Urothelium cell line (cell line): ENCODE data around the gene CNTRL.
"Not testable (repeated sequence)": the region's sequence is repeated elsewhere in the genome, so short reads cannot be mapped to it uniquely, and the experiment has no call there.

Experiments used
- DNase-seq: peaks from one replicate; pipeline ENCODE4 v3.0.0; 2011; ENCODE audit warnings: low spot score, mixed read lengths
- FAIRE-seq: peaks from 2 replicates; lab custom pipeline; 2011; peaks lifted over from hg19 to GRCh38; lab: Jason Lieb, UNC

Gene CNTRL

GRCh38 chr9:121071756-121072421, 2.9 kb upstream of the CNTRL start:
- DNase-seq: no peak

GRCh38 chr9:121073038-121073437, 1.7 kb upstream of the CNTRL start:
- DNase-seq: no peak
- no peak for FAIRE-seq

More at GRCh38 chr9:121071756-121072421, 2.9 kb upstream of the CNTRL start:
- FAIRE-seq: no peak

DNA sequence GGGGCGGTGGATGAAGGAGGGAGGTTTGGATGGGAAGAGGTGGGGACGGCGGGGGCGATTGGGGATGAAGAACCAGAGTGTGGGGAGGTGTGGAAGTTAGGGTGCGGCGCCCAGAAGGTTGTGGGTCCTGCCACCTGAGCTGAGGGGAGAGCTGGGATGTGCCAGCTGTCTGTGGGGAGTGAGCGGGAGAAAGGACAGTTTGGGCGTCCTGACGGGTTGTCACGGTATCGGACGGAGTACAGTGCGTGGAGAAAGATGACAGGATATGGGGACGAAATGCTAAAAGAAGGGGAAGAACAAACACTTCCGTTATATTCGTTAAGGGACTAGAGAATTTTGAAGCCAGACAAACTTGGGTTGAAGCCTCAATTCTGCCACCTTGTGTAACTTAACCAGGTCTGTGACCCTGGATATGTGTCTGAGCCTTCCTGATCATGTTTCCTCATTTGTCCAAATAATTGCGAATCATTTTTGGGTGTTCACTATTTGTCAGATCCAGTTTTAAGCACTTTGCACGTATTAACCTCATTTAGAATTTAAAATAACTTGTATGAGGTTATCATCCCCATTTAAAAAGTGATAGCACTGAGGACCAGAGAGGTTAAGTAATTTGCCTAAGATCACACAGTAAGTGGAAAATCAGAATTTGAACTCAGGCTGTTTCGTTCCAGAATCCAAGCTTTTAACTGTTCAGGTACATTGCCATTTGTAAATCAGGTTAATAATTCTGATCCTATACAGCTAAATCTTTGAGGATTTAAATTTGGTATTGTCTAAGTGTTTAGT, 689 bp downstream of the CNTRL start:
- no peak for FAIRE-seq
- no peak for DNase-seq

DNA sequence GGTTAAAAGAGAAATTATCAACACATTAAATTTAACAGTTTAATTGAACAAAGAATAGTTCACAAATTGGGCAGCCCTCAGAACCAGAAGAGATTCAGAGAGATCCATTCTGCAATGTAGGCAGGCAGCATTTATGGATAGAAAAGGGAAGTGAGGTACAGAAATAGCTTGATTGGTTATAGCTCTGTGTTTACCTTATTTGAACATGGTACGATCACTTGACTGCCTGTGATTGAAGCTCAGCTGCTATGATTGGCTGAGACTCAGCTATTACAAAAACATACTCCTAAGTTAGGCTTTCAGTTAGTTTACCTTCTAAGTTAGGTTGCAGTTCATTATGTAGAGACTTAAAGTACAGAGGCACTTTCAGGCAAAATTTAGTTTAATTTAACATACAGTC, 7.3 kb downstream of the CNTRL start:
- no peak for FAIRE-seq
- DNase-seq: no peak

GRCh38 chr9:121085661-121086060, 10.9 kb downstream of the CNTRL start:
- FAIRE-seq (no peak), DNase-seq (no peak)

DNA sequence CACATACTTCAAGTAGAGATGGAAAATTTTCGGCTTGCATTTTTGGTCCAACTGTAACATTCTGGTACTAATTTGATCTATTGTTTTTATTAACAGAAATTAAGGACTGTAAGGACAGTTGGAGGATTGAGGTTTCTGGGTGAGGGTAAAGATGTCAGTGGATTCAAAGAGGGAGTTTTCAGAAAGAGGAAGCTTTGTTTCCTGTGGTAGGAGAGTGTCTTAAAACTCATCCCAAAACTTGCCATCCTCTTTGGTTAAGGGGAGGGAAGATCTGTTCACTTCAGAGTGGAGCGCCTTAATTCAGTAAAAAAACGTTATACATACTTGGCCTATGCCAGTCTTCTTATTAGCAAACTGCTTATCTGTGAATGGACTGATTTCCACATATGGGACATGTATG, 13.8 kb downstream of the CNTRL start:
- DNase-seq: no peak
- FAIRE-seq: no peak

DNA sequence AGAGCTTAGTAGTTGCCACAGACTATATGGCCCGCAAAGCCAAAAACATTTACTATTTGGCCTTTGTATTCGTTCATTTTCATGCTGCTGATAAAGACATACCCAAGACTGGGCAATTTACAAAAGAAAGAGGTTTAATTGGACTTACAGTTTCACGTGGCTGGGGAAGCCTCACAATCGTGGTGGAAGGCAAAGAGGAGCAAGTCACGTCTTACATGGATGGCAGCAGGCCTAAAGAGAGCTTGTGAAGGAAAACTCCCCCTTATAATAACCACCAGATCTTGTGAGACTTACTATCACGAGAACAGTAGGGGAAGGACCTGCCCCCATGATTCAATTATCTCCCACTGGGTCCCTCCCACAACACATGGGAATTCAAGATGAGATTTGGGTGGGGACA, 16.0 kb downstream of the CNTRL start:
- not testable (repeated sequence) for DNase-seq, FAIRE-seq

- FAIRE-seq (no peak), DNase-seq (no peak)
Measured at GRCh38 chr9:121095057-121095456, 20.3 kb downstream of the CNTRL start.

DNA sequence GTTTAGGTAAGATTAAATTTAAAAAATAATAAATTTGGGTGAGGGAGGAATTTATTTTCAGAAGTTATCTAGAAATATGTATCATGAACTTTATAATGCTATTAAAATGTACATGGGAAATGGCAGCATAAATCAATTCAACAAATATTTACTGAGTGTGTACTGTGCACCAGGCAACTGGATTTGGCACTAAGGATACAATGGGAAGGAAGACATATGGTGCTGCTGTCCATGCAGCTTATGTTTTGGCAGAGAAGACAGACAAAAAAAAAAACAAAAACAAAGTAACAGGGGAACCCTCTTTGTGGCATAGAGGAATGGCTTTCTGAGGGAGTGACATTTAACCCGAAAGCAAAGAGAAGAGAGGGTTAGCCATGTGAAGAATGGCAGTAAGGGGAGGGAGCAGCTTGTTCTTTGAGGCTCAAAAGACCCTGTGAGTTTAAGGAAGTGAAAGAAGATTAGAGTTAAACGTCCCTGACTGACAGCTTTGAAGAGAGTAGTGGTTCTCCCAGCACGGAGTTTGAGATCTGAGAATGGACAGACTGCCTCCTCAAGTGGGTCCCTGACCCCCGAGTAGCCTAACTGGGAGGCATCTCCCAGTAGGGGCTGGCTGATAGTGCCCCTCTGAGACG, 23.9 kb downstream of the CNTRL start:
- FAIRE-seq (no peak), DNase-seq (no peak)

- not testable (repeated sequence) for DNase-seq, FAIRE-seq
Measured at GRCh38 chr9:121104054-121104453, 29.3 kb downstream of the CNTRL start.

DNA sequence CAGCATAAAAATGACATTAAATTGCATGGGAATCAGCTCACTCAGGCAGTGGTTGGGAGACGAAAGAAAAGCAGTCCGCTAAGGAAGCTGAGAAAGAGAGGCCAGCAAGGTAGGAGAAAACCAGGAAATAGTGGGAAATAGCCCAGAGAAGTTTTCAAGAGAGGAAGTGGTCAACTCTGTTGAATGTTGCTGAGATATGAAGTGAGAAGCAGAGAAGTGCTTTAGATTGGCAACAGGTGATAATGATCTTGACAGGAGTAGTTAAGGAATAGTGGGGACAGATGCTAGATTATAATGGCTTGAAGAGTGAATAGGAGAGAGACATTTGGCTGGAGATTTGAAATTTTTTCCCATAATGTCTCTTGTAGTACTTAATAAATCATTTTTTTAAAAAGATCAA, 30.8 kb downstream of the CNTRL start:
- FAIRE-seq (no peak), DNase-seq (no peak)

- FAIRE-seq: no peak
- DNase-seq: no peak
Measured at GRCh38 chr9:121107029-121107428, 32.3 kb downstream of the CNTRL start.

GRCh38 chr9:121107881-121108280, 33.1 kb downstream of the CNTRL start:
- no peak for FAIRE-seq
- no peak for DNase-seq

- FAIRE-seq: no peak
- no peak for DNase-seq
Measured at GRCh38 chr9:121115466-121115865, 40.7 kb downstream of the CNTRL start.

- FAIRE-seq: no peak
Measured at GRCh38 chr9:121118266-121118665, 43.5 kb downstream of the CNTRL start.

GRCh38 chr9:121120386-121120785, 45.6 kb downstream of the CNTRL start:
- FAIRE-seq (no peak), DNase-seq (no peak)

More at GRCh38 chr9:121118266-121118665, 43.5 kb downstream of the CNTRL start:
- DNase-seq: no peak

DNA sequence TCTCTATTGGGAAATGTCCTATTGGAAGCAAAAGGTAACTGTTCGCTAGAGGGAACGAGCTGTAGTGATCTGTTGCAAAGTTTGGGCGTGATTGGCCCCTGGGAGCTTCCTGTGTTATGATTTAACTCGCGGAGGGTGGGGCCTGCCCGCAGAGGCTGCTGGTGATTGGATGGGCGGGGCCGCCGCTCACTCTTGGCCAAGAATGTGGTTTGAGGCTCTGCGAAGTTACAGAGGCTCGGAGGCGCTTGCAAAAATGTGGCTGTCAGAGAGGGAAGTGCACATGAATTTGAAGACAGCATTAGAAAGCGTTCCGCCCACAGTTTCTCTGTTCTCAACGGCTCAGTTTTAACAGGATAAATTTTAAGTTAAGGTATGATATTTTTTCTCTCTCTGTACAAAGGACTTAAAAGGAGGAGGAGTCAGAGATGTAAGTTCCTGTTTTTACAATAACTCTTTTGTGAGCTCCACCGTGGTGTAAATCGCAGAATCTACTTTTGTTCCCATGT, 46.9 kb downstream of the CNTRL start:
- DNase-seq: peak; percentile 91
- FAIRE-seq: no peak

DNA sequence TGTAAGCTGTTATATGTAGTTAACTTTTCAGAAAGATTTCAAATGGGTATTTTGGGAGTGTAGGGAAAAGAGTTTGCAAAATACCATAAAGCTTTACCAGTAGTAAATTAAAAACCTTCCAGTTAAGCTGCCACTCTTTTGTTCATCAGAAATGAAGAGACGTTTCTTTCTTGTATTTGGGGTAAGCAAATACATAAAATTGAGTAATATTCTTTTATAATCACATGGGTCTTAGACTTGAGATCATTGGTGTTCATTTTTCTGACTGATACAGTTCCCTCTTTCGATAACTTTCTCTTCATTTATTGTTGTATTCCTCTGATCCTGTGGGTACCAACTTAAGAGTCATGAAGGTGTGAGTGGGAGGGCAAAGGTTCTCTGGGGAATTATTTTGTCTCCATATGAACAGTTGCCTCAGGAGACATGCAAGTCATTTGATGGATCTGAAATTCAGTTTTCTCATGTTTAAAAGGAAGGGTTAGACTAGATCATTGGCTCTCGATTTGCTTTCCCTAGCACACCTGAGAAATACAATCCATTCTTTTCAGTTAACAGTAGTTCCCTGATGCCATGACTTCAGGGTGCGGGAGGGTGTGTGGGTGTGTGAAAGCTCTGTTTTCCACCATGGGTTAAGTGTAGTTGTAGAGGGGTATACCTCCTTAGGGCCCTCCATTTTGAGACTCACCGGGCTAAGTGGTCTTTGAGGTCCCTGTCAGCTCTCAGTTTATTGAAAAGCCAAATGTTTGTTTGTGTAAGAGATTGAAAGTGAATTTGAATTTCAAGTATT, 47.7 kb downstream of the CNTRL start:
- DNase-seq (no peak), FAIRE-seq (no peak)

GRCh38 chr9:121123816-121124535, 49.2 kb downstream of the CNTRL start:
- FAIRE-seq: no peak
- DNase-seq: no peak

GRCh38 chr9:121125590-121125989, 50.8 kb downstream of the CNTRL start:
- DNase-seq (no peak), FAIRE-seq (no peak)
